ENCODE results near the gene SLC27A4. TPM values are rescaled to one million over a fixed set of nuclear protein-coding genes. Genes with fewer than 3 reads are reported as not detected.

Gene SLC27A4
- total and polyA plus RNA-seq, 2 donors (not counting 1 experiment from before 2014, with no cell fraction given) = 10.0 to 12.9 TPM

GRCh38 chr9:128365525-128365924, 25.2 kb downstream of the SLC27A4 start:
- Histone ChIP-seq H3K79me2 (ENCODE audit: control insufficient read depth, insufficient read depth, low read length) (peaks cover 4% of the 10 kb centered on the region), H2AFZ (ENCODE audit: insufficient read depth, low read depth, low read length, poor library complexity, severe bottlenecking) (peak overlapping the region; percentile 91), H3K27me3 (replicated peaks in 1 of 4; ENCODE audit: control extremely low read depth in 1 of 4, control insufficient read depth in 3 of 4, insufficient read depth in 4 of 4, low read length in 3 of 4) (no peaks in the 10 kb centered on the region), H3K4me1 (ENCODE audit: control insufficient read depth in 2 of 2, insufficient read depth in 2 of 2, low read length in 2 of 2) (peaks cover 15 to 25% of the 10 kb centered on the region in 2 donors), H3K27ac (ENCODE audit: low read length in 2 of 2) (no peak overlapping the region), H3K4me3 (ENCODE audit: control extremely low read depth in 1 of 5, extremely low read depth in 1 of 5, insufficient read depth in 1 of 5, low read depth in 2 of 5, low read length in 4 of 5) (no peak overlapping the region), H3K9me3 (ENCODE audit: control extremely low read depth in 1 of 3, control insufficient read depth in 2 of 3, insufficient read depth in 1 of 3, low read length in 2 of 3) (no peaks in the 10 kb centered on the region), H3K9ac (ENCODE audit: low read length) (peak overlapping the region; percentile 52), H3K36me3 (replicated peaks in 1 of 2; ENCODE audit: control extremely low read depth in 1 of 2, control insufficient read depth in 1 of 2, extremely low read depth in 1 of 2, insufficient read depth in 2 of 2, low read length in 1 of 2) (no peaks in the 10 kb centered on the region), H3K4me2 (replicated peaks; ENCODE audit: low read depth, low read length, poor library complexity, severe bottlenecking) (peak overlapping the region; percentile 78), H4K20me1 (ENCODE audit: control insufficient read depth, insufficient read depth, low read length, poor library complexity, severe bottlenecking) (no peaks in the 10 kb centered on the region)
- TF ChIP-seq CTCF (IDR thresholded peaks at IDR 0.05) (no peak), EZH2 (IDR thresholded peaks at IDR 0.05; ENCODE audit: borderline replicate concordance, insufficient read depth, low read depth, low read length, poor library complexity, severe bottlenecking) (no peak)
- Mint-ChIP-seq H3K27me3 (no peaks in the 10 kb centered on the region), H3K4me3 (peak overlapping the region; percentile 34), H3K9me3 (ENCODE audit: insufficient read depth) (no peaks in the 10 kb centered on the region), H3K27ac (no peak overlapping the region), H3K4me1 (peaks cover 14% of the 10 kb centered on the region)
- ChIA-PET CTCF (interaction anchor here (1.0 kb wide), 1 partner anchor 71 kb away, joined by 3 read pairs; no protein-coding TSS in a partner anchor), POLR2A (interaction anchor here (0.6 kb wide), 1 partner anchor 701 kb away, joined by 5 read pairs; no protein-coding TSS in a partner anchor)
- ATAC-seq (ENCODE audit: low read depth) = no peak
- DNase-seq = no peak
- 80% methylated on average over 2 of the region's 4 CpGs for WGBS (ENCODE audit: insufficient coverage)
- intact Hi-C loops (cut with micrococcal nuclease) = no loop called here

- no peak for DNase-seq
- peaks cover 18% of the 10 kb centered on the region for H4K20me1 ChIP-seq (ENCODE audit: control insufficient read depth, insufficient read depth, low read length, poor library complexity, severe bottlenecking)
- peaks cover 38% of the 10 kb centered on the region for H3K79me2 ChIP-seq (ENCODE audit: control insufficient read depth, insufficient read depth, low read length)
- Mint-ChIP-seq H3K27ac (peak overlapping the region; percentile 41), H3K4me1 (peaks cover 32% of the 10 kb centered on the region), H3K9me3 (ENCODE audit: insufficient read depth) (no peaks in the 10 kb centered on the region), H3K4me3 (peak overlapping the region; percentile 37), H3K27me3 (no peaks in the 10 kb centered on the region)
- intact Hi-C loops (cut with micrococcal nuclease) = no loop called here
- TF ChIP-seq CTCF (IDR thresholded peaks at IDR 0.05) (no peak), EZH2 (IDR thresholded peaks at IDR 0.05; ENCODE audit: borderline replicate concordance, insufficient read depth, low read depth, low read length, poor library complexity, severe bottlenecking) (no peak)
- ChIA-PET CTCF (no interaction called here), POLR2A (no interaction called here)
- no peaks in the 10 kb centered on the region for H3K27me3 ChIP-seq (replicated peaks in 1 of 4; ENCODE audit: control extremely low read depth in 1 of 4, control insufficient read depth in 3 of 4, insufficient read depth in 4 of 4, low read length in 3 of 4)
- no peak for ATAC-seq (ENCODE audit: low read depth)
- H2AFZ ChIP-seq (ENCODE audit: insufficient read depth, low read depth, low read length, poor library complexity, severe bottlenecking) = no peak overlapping the region
- peaks cover 25 to 35% of the 10 kb centered on the region in 2 donors for H3K4me1 ChIP-seq (ENCODE audit: control insufficient read depth in 2 of 2, insufficient read depth in 2 of 2, low read length in 2 of 2)
- H3K4me3 ChIP-seq (ENCODE audit: control extremely low read depth in 1 of 5, extremely low read depth in 1 of 5, insufficient read depth in 1 of 5, low read depth in 2 of 5, low read length in 4 of 5) = no peak overlapping the region
- H3K36me3 ChIP-seq (replicated peaks in 1 of 2; ENCODE audit: control extremely low read depth in 1 of 2, control insufficient read depth in 1 of 2, extremely low read depth in 1 of 2, insufficient read depth in 2 of 2, low read length in 1 of 2) = peaks cover 2 to 6% of the 10 kb centered on the region in 2 experiments
- WGBS (ENCODE audit: insufficient coverage) = 96% methylated on average over 7 of the region's 9 CpGs
- no peak overlapping the region for H3K4me2 ChIP-seq (replicated peaks; ENCODE audit: low read depth, low read length, poor library complexity, severe bottlenecking)
- no peaks in the 10 kb centered on the region for H3K9me3 ChIP-seq (ENCODE audit: control extremely low read depth in 1 of 3, control insufficient read depth in 2 of 3, insufficient read depth in 1 of 3, low read length in 2 of 3)
- no peak overlapping the region for H3K27ac ChIP-seq (ENCODE audit: low read length in 2 of 2)
- no peak overlapping the region for H3K9ac ChIP-seq (ENCODE audit: low read length)
Measured at GRCh38 chr9:128369024-128369706, 28.8 kb downstream of the SLC27A4 start.
